ENCODE data around the gene ANAPC2.

DNA sequence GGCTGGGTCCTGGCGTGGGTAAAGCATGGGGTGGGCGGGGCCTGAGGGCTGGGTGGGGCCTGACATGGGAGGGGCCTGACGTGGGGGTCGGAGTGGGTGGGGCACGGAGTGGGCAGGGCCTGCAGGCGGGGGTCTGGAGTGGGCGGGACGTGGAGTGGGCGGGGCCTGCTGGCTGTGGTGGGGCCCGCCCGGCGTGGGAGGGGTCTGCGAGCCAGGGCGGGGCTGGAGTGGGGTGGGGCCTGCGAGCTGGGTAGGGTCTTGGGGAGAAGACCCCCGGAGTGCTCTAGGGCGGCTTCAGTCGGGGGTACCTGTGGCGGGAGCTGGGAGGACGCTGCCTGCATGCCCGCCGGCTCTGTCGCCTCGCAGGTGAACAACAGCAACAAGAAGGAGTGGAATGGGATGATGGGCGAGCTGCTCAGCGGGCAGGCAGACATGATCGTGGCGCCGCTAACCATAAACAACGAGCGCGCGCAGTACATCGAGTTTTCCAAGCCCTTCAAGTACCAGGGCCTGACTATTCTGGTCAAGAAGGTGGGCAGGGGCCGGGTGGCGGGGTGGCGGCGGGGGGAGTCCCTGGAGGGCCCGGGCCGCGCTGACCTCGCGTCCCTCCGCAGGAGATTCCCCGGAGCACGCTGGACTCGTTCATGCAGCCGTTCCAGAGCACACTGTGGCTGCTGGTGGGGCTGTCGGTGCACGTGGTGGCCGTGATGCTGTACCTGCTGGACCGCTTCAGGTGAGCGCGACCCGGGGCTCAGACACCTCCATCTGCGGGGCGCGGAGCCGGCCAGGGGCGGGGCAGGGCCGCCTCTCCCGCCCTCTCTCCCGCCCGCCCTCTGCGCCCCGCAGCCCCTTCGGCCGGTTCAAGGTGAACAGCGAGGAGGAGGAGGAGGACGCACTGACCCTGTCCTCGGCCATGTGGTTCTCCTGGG, 26.5 kb downstream of the ANAPC2 start:
- TF ChIP-seq, protein P1, sequence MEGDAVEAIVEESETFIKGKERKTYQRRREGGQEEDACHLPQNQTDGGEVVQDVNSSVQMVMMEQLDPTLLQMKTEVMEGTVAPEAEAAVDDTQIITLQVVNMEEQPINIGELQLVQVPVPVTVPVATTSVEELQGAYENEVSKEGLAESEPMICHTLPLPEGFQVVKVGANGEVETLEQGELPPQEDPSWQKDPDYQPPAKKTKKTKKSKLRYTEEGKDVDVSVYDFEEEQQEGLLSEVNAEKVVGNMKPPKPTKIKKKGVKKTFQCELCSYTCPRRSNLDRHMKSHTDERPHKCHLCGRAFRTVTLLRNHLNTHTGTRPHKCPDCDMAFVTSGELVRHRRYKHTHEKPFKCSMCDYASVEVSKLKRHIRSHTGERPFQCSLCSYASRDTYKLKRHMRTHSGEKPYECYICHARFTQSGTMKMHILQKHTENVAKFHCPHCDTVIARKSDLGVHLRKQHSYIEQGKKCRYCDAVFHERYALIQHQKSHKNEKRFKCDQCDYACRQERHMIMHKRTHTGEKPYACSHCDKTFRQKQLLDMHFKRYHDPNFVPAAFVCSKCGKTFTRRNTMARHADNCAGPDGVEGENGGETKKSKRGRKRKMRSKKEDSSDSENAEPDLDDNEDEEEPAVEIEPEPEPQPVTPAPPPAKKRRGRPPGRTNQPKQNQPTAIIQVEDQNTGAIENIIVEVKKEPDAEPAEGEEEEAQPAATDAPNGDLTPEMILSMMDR (IDR thresholded peaks at IDR 0.05; ENCODE audit: low read length): no peak
- TF ChIP-seq EZH2 (optimal IDR thresholded peaks at IDR 0.05; ENCODE audit: low read depth, low read length) (no peak), EZH2phosphoT487 (IDR thresholded peaks at IDR 0.05; ENCODE audit: low read length) (no peak)

All from MM.1S (cell line).